IMR-90 (cell line): ENCODE results near the gene DSCAM. TPM values are rescaled to one million over a fixed set of nuclear protein-coding genes. Genes with fewer than 3 reads are reported as not detected.

Source experiments
- ATAC-seq: fragments of 200-7000 bp; cut with Tn5 transposase; 2 replicates; pipeline ENCODE4 v1.9.1; 2020; ENCODE audit warnings: low read depth, mild to moderate bottlenecking, moderate library complexity
- BruUV-seq: library from RNA; stranded (reverse); fragments of 400-500 nt; replicated peaks from 2 replicates; lab custom pipeline; 2021; lab: Mats Ljungman, UMichigan
- CTCF ChIA-PET: fragments of 300-600 bp; formaldehyde crosslinking; extraction: SDS; loops from one replicate; lab custom pipeline; 2021; ENCODE audit warnings: antibody characterized with exemption; lab: Yijun Ruan, JAX
- POLR2A ChIA-PET: fragments of 300-600 bp; sonication (Branson Sonifier 250); formaldehyde crosslinking; loops from one replicate; lab custom pipeline; 2022; ENCODE audit warnings: antibody characterized with exemption; ENCODE audit not compliant: unreplicated experiment; lab: Charles Lee
- DNase-seq: peaks from one replicate; pipeline ENCODE4 v3.0.0; 2013
- H2AFZ ChIP-seq: replicated peaks from 2 replicates; pipeline ENCODE3; 2013; ENCODE audit warnings: low read length, mild to moderate bottlenecking; ENCODE audit not compliant: poor library complexity
- H2AK5ac ChIP-seq: 2 replicates; pipeline ENCODE4 v1.6.1; 2013; ENCODE audit warnings: low read depth, low read length, inconsistent platforms
- H2AK9ac ChIP-seq: replicated peaks from 2 replicates; pipeline ENCODE3; 2013; ENCODE audit warnings: mild to moderate bottlenecking, low read depth, low read length, moderate library complexity; ENCODE audit not compliant: poor library complexity
- H2BK120ac ChIP-seq: 2 replicates; pipeline ENCODE4 v1.6.1; 2013; ENCODE audit warnings: low read depth, low read length, inconsistent platforms
- H2BK15ac ChIP-seq: 3 replicates; pipeline ENCODE4 v1.6.1; 2013; ENCODE audit warnings: low read depth, low read length, inconsistent platforms
- H2BK20ac ChIP-seq: 2 replicates; pipeline ENCODE4 v1.6.1; 2013; ENCODE audit warnings: low read depth, mild to moderate bottlenecking, inconsistent platforms, low read length, moderate library complexity
- H2BK5ac ChIP-seq: 2 replicates; pipeline ENCODE4 v1.6.1; 2013; ENCODE audit warnings: mild to moderate bottlenecking, low read depth, low read length, inconsistent platforms; ENCODE audit not compliant: poor library complexity, severe bottlenecking
- H3K14ac ChIP-seq: replicated peaks from 2 replicates; pipeline ENCODE4 v1.6.1; 2013; ENCODE audit warnings: low read depth, low read length, inconsistent platforms
- H3K18ac ChIP-seq: 2 replicates; pipeline ENCODE4 v1.6.1; 2013; ENCODE audit warnings: low read depth, low read length, control low read depth
- H3K23ac ChIP-seq: 2 replicates; pipeline ENCODE4 v1.6.1; 2013; ENCODE audit warnings: low read depth, low read length, inconsistent platforms
- H3K27ac ChIP-seq: 2 replicates; pipeline ENCODE4 v1.5.1; 2013; ENCODE audit warnings: mild to moderate bottlenecking, control low read depth, low read length; ENCODE audit not compliant: insufficient read depth
- H3K27me3 ChIP-seq: 2 replicates; pipeline ENCODE4 v1.6.1; 2013; ENCODE audit warnings: low read length; ENCODE audit not compliant: control insufficient read depth, insufficient read depth
- H3K36me3 ChIP-seq: 2 replicates; pipeline ENCODE4 v1.6.1; 2013; ENCODE audit warnings: low read length, mixed read lengths; ENCODE audit not compliant: control insufficient read depth, insufficient read depth
- H3K4ac ChIP-seq: 2 replicates; pipeline ENCODE4 v1.6.1; 2013; ENCODE audit warnings: low read depth, low read length, inconsistent platforms
- H3K4me1 ChIP-seq: 2 replicates; pipeline ENCODE4 v1.6.1; 2013; ENCODE audit warnings: low read length, mixed read lengths; ENCODE audit not compliant: control insufficient read depth, insufficient read depth
- H3K4me2 ChIP-seq: 2 replicates; pipeline ENCODE4 v1.6.1; 2013; ENCODE audit warnings: low read depth, mild to moderate bottlenecking, control low read depth, low read length, moderate library complexity
- H3K4me3 ChIP-seq: 2 replicates; pipeline ENCODE4 v1.5.1; 2013; ENCODE audit warnings: low read depth, mild to moderate bottlenecking, control low read depth, low read length, moderate library complexity; ENCODE audit not compliant: insufficient read depth
- H3K56ac ChIP-seq: 2 replicates; pipeline ENCODE4 v1.6.1; 2013; ENCODE audit warnings: low read length, inconsistent platforms; ENCODE audit not compliant: insufficient read depth; ENCODE audit errors: extremely low read depth
- H3K79me1 ChIP-seq, 2 experiments: 2 replicates each; pipeline ENCODE4 v1.6.1; 2013; ENCODE audit warnings: low read length in 2 of 2, inconsistent platforms in 1 of 2, low read depth in 1 of 2
- H3K9ac ChIP-seq: 2 replicates; pipeline ENCODE4 v1.6.1; 2013; ENCODE audit warnings: low read depth, low read length, control low read depth
- H3K9me1 ChIP-seq: 2 replicates; pipeline ENCODE4 v1.6.1; 2013; ENCODE audit warnings: low read length, inconsistent platforms; ENCODE audit not compliant: insufficient read depth
- H3K9me3 ChIP-seq: 2 replicates; pipeline ENCODE4 v1.6.1; 2013; ENCODE audit warnings: low read length; ENCODE audit not compliant: control insufficient read depth, insufficient read depth
- H4K20me1 ChIP-seq: 2 replicates; pipeline ENCODE4 v1.6.1; 2013; ENCODE audit warnings: low read length, inconsistent platforms; ENCODE audit not compliant: insufficient read depth
- H4K5ac ChIP-seq: 2 replicates; pipeline ENCODE4 v1.6.1; 2013; ENCODE audit warnings: mild to moderate bottlenecking, low read depth, low read length, control low read depth
- H4K8ac ChIP-seq, 2 experiments: 2 replicates each; pipeline ENCODE4 v1.6.1; 2013; ENCODE audit warnings: low read depth in 2 of 2, low read length in 2 of 2, control low read depth in 1 of 2, inconsistent platforms in 1 of 2
- H4K91ac ChIP-seq: 2 replicates; pipeline ENCODE4 v1.6.1; 2013; ENCODE audit warnings: low read depth, low read length, inconsistent platforms; ENCODE audit not compliant: insufficient read depth
- BHLHE40 ChIP-seq: fragments of 150-350 bp; IDR thresholded peaks from 2 replicates; pipeline ENCODE4 v1.6.1; 2016; ENCODE audit warnings: mild to moderate bottlenecking, low read depth, low read length
- CEBPB ChIP-seq: IDR thresholded peaks from 2 replicates; pipeline ENCODE4 v1.6.1; 2012; ENCODE audit warnings: low read depth, low read length, improper control_type of control experiment
- CHD1 ChIP-seq: IDR thresholded peaks from 2 replicates; pipeline ENCODE4 v1.6.1; 2012; ENCODE audit warnings: low read depth, low read length, improper control_type of control experiment
- FOS ChIP-seq: fragments of 150-350 bp; IDR thresholded peaks from 2 replicates; pipeline ENCODE4 v1.6.1; 2016; ENCODE audit warnings: low read depth, low read length
- MAFK ChIP-seq: IDR thresholded peaks from 2 replicates; pipeline ENCODE4 v1.6.1; 2012; ENCODE audit warnings: low read depth, low read length, improper control_type of control experiment
- MAZ ChIP-seq: IDR thresholded peaks from 2 replicates; pipeline ENCODE4 v1.6.1; 2012; ENCODE audit warnings: low read depth, mild to moderate bottlenecking, low read length, improper control_type of control experiment, moderate library complexity, borderline replicate concordance
- MXI1 ChIP-seq: IDR thresholded peaks from 2 replicates; pipeline ENCODE4 v1.6.1; 2012; ENCODE audit warnings: low read depth, mild to moderate bottlenecking, low read length, moderate library complexity, borderline replicate concordance
- NFE2L2 ChIP-seq: fragments of 150-350 bp; IDR thresholded peaks from 2 replicates; pipeline ENCODE4 v1.6.1; 2016; ENCODE audit warnings: low read depth, mild to moderate bottlenecking, low read length
- POLR2A ChIP-seq: IDR thresholded peaks from 2 replicates; pipeline ENCODE4 v1.6.1; 2012; ENCODE audit warnings: mild to moderate bottlenecking, low read depth, low read length
- RAD21 ChIP-seq: IDR thresholded peaks from 2 replicates; pipeline ENCODE4 v1.6.1; 2012; ENCODE audit warnings: low read length, improper control_type of control experiment
- RCOR1 ChIP-seq: IDR thresholded peaks from 2 replicates; pipeline ENCODE4 v1.6.1; 2012; ENCODE audit warnings: mild to moderate bottlenecking, low read length, improper control_type of control experiment; ENCODE audit not compliant: insufficient replicate concordance
- RFX5 ChIP-seq: IDR thresholded peaks from 2 replicates; pipeline ENCODE4 v1.8.0; 2012; ENCODE audit warnings: low read depth, mild to moderate bottlenecking, low read length, moderate library complexity
- SMC3 ChIP-seq: fragments of 150-350 bp; IDR thresholded peaks from 2 replicates; pipeline ENCODE4 v1.6.1; 2016; ENCODE audit warnings: low read depth, mild to moderate bottlenecking, antibody characterized with exemption, low read length, moderate library complexity
- WGBS, 2 experiments: methylation state at CpG; one replicate each; pipeline versions ENCODE4 v1.1.5 to v1.1.7; 2013; ENCODE audit warnings: missing lambda C conversion rate in 2 of 2; ENCODE audit not compliant: insufficient read length in 1 of 2; ENCODE audit errors: extremely low coverage in 2 of 2; 5-methylcytosine and 5-hydroxymethylcytosine counted together
- dilution Hi-C: fragments of 300-500 bp; cut with HindIII; formaldehyde crosslinking; loops from one replicate; pipeline ENCODE4 v1.14.3; 2018; ENCODE audit warnings: low sequenced_read_pairs; ENCODE audit not compliant: unreplicated experiment
- in situ Hi-C: fragments of 300-500 bp; cut with MboI; formaldehyde crosslinking; loops from 3 replicates; pipeline ENCODE4 v1.14.3; 2019; ENCODE audit warnings: low sequenced_read_pairs, inconsistent platforms, mixed read lengths
- intact Hi-C: fragments of 100-400 bp; cut with micrococcal nuclease; formaldehyde crosslinking; loops from 2 replicates; pipeline ENCODE4 v1.10.0; 2022
- polyA plus RNA-seq, 3 experiments: library from polyadenylated mRNA; depleted of rRNA; stranded (reverse); fragments of >200 nt; gene quantifications; 2 replicates each; pipeline ENCODE4 v1.2.3, GENCODE V29; 2012; ENCODE audit warnings: low replicate concordance in 1 of 3
- total RNA-seq: library from RNA; depleted of rRNA; stranded (reverse); fragments of >200 nt; gene quantifications from 2 replicates; pipeline ENCODE4 v1.2.3, GENCODE V29; 2012
- TF ChIP-seq, protein P1 (sequence below): conservative IDR thresholded peaks from 2 replicates; pipeline ENCODE4 v1.5.1; 2012; ENCODE audit warnings: mild to moderate bottlenecking, low read depth, low read length, improper control_type of control experiment
- TF ChIP-seq, protein P2 (sequence below): fragments of 150-350 bp; IDR thresholded peaks from 2 replicates; pipeline ENCODE4 v1.6.1; 2016; ENCODE audit warnings: low read depth, mild to moderate bottlenecking, low read length, moderate library complexity, borderline replicate concordance
- TF ChIP-seq, protein P3 (sequence below): fragments of 150-350 bp; IDR thresholded peaks from 2 replicates; pipeline ENCODE4 v1.6.1; 2017; ENCODE audit warnings: mild to moderate bottlenecking, antibody characterized with exemption, low read length, low read depth

The DSCAM gene
- total and polyA plus RNA-seq, 2 of the 4 experiments (the other 2 are of a cell fraction): under 0.01 to 0.02 TPM

DNA sequence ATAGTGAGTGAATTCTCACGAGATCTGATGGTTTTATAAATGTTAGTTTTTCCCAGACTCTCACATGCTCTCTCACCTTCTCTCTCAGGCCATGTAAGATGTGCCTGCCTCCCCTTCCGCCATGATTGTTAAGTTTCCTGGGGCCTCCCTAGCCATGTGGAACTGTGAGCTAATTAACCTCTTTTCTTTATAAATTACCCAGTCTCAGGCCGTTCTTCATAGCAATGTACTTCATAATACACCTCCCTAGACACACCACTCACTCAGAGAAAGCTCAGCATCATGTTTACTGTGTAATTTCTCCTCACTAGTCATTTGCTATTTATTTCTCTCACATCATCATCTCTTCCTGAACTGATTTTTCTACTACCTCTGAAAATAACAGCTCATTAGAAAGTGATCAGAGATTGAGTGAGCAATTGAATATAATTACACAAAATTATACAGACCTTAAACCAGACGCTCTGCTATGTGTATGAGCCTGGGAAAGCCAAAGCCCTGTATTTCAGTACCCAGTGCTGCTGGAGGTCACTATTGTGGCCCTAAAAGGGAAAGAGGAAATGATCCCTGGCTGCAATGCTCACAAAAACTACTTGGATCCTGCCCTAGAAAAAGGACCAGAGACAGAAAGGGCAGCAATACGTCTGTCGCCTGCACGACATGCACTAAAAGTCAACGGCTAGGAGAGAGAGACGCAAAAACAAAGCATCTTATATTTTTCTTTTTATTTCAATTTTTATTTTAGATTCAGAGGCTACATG is 284.5 kb downstream of the DSCAM start:
- H3K27ac ChIP-seq: no peak overlapping the region
- no peak overlapping the region for H4K5ac ChIP-seq
- DNase-seq (no peak), ATAC-seq (no peak)
- H2BK120ac ChIP-seq: no peak overlapping the region
- no peak overlapping the region for H2AK9ac ChIP-seq
- no TSS peak for BruUV-seq
- H3K4me2 ChIP-seq: no peak overlapping the region
- no peak overlapping the region for H3K14ac ChIP-seq
- no peak overlapping the region for H2BK5ac ChIP-seq
- no peaks in the 10 kb centered on the region for H3K9me1 ChIP-seq
- no peak overlapping the region for H3K9ac ChIP-seq
- no peaks in the 10 kb centered on the region for H3K27me3 ChIP-seq
- no peak overlapping the region for H3K56ac ChIP-seq
- H3K4ac ChIP-seq: no peak overlapping the region
- TF ChIP-seq SMC3 (no peak), RCOR1 (no peak), RFX5 (no peak), BHLHE40 (no peak), MAZ (no peak), POLR2A (no peak), NFE2L2 (no peak), MAFK (no peak), FOS (no peak), MXI1 (no peak), CHD1 (no peak), CEBPB (no peak), RAD21 (no peak)
- TF ChIP-seq, protein P1, sequence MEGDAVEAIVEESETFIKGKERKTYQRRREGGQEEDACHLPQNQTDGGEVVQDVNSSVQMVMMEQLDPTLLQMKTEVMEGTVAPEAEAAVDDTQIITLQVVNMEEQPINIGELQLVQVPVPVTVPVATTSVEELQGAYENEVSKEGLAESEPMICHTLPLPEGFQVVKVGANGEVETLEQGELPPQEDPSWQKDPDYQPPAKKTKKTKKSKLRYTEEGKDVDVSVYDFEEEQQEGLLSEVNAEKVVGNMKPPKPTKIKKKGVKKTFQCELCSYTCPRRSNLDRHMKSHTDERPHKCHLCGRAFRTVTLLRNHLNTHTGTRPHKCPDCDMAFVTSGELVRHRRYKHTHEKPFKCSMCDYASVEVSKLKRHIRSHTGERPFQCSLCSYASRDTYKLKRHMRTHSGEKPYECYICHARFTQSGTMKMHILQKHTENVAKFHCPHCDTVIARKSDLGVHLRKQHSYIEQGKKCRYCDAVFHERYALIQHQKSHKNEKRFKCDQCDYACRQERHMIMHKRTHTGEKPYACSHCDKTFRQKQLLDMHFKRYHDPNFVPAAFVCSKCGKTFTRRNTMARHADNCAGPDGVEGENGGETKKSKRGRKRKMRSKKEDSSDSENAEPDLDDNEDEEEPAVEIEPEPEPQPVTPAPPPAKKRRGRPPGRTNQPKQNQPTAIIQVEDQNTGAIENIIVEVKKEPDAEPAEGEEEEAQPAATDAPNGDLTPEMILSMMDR: no peak
- TF ChIP-seq, protein P2, sequence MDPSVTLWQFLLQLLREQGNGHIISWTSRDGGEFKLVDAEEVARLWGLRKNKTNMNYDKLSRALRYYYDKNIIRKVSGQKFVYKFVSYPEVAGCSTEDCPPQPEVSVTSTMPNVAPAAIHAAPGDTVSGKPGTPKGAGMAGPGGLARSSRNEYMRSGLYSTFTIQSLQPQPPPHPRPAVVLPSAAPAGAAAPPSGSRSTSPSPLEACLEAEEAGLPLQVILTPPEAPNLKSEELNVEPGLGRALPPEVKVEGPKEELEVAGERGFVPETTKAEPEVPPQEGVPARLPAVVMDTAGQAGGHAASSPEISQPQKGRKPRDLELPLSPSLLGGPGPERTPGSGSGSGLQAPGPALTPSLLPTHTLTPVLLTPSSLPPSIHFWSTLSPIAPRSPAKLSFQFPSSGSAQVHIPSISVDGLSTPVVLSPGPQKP: no peak
- TF ChIP-seq, protein P3, sequence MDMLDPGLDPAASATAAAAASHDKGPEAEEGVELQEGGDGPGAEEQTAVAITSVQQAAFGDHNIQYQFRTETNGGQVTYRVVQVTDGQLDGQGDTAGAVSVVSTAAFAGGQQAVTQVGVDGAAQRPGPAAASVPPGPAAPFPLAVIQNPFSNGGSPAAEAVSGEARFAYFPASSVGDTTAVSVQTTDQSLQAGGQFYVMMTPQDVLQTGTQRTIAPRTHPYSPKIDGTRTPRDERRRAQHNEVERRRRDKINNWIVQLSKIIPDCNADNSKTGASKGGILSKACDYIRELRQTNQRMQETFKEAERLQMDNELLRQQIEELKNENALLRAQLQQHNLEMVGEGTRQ: no peak
- no peak overlapping the region for H2BK20ac ChIP-seq
- H3K4me3 ChIP-seq: no peak overlapping the region
- intact Hi-C loops (no loop called here), in situ Hi-C loops (no loop called here), dilution Hi-C loops (no loop called here)
- no peak overlapping the region for H3K23ac ChIP-seq
- H4K20me1 ChIP-seq: no peaks in the 10 kb centered on the region
- no peak overlapping the region for H3K18ac ChIP-seq
- H3K36me3 ChIP-seq: no peaks in the 10 kb centered on the region
- no peaks in the 10 kb centered on the region for H3K79me1 ChIP-seq
- no peak overlapping the region for H4K91ac ChIP-seq
- POLR2A ChIA-PET: no interaction called here
- no peak overlapping the region for H2AFZ ChIP-seq
- CTCF ChIA-PET: no interaction called here
- H2BK15ac ChIP-seq: no peak overlapping the region
- no peaks in the 10 kb centered on the region for H3K4me1 ChIP-seq
- peaks cover 18% of the 10 kb centered on the region for H3K9me3 ChIP-seq
- no peak overlapping the region for H4K8ac ChIP-seq
- H2AK5ac ChIP-seq: no peak overlapping the region
- WGBS, 2 experiments: 33% methylated on average over 1 of the region's 9 CpGs; no CpG with 5 or more reads in 1 of the 2 experiments
